K562 (cell line): ENCODE data around the gene PBOV1. TPM values are rescaled to one million over a fixed set of nuclear protein-coding genes. Genes with fewer than 3 reads are reported as not detected.
A peak's percentile ranks its signal among the peaks of the same experiment; 100 is the strongest.

ENCODE experiments used
- ATAC-seq: fragments of 200-7000 bp; cut with Tn5 transposase; 3 replicates; pipeline ENCODE4 v1.9.1; 2020; ENCODE audit warnings: moderate library complexity
- BruUV-seq: library from RNA; stranded (reverse); fragments of 400-500 nt; replicated peaks from 2 replicates; lab custom pipeline; 2021; lab: Mats Ljungman, UMichigan
- CTCF ChIA-PET: fragments of 300-600 bp; formaldehyde crosslinking; extraction: SDS; loops from one replicate; lab custom pipeline; 2021; ENCODE audit warnings: low intra/inter-chr PET ratio; lab: Yijun Ruan, JAX
- POLR2A ChIA-PET: fragments of 300-600, 350-650 bp; sonication (Branson Sonifier 250); formaldehyde crosslinking; extraction: SDS; loops from one replicate; lab custom pipeline; 2021; ENCODE audit warnings: antibody characterized with exemption, inconsistent platforms; lab: Yijun Ruan, JAX
- DNase-seq, 4 experiments: peaks; one replicate each; pipeline versions ENCODE4 v3.0.0 to v3.0.0-alpha.2; 2011 to 2018; ENCODE audit warnings: low spot score in 3 of 4, mixed read lengths in 3 of 4; ENCODE audit errors: extremely low read depth in 1 of 4
- FAIRE-seq: peaks from 2 replicates; lab custom pipeline; 2011; peaks lifted over from hg19 to GRCh38; lab: Jason Lieb, UNC
- H2AFZ ChIP-seq: 2 replicates; pipeline ENCODE4 v1.6.0; 2011; ENCODE audit warnings: low read depth, low read length, control low read depth, inconsistent platforms
- H3K27ac ChIP-seq: fragments of 200-600 bp; 3 replicates; pipeline ENCODE4 v1.8.0; 2011; ENCODE audit warnings: low read depth, mild to moderate bottlenecking, control low read depth, inconsistent platforms, low read length, moderate library complexity, mixed read lengths; ENCODE audit errors: extremely low read depth
- H3K27me3 ChIP-seq, 2 experiments: fragments of 300-600 bp in 1 of 2; 2 replicates in 1 of 2; 3 replicates in 1 of 2; pipeline versions ENCODE4 v1.6.0 to v1.8.0; 2011; ENCODE audit warnings: inconsistent platforms in 2 of 2, low read length in 2 of 2, mild to moderate bottlenecking in 1 of 2, mixed read lengths in 1 of 2, moderate library complexity in 1 of 2; ENCODE audit not compliant: control insufficient read depth in 2 of 2, insufficient read depth in 2 of 2
- H3K36me3 ChIP-seq: fragments of 300-600 bp; 3 replicates; pipeline ENCODE4 v1.8.0; 2011; ENCODE audit warnings: mild to moderate bottlenecking, low read length, inconsistent platforms; ENCODE audit not compliant: control insufficient read depth, insufficient read depth
- H3K4me1 ChIP-seq, 2 experiments: fragments of 200-600 bp in 1 of 2; replicated peaks in 1 of 2; 2 replicates in 1 of 2; 3 replicates in 1 of 2; pipeline versions ENCODE4 v1.5.1 to v1.8.0; 2011; ENCODE audit warnings: inconsistent platforms in 2 of 2, low read length in 2 of 2, mild to moderate bottlenecking in 1 of 2, mixed read lengths in 1 of 2, moderate library complexity in 1 of 2; ENCODE audit not compliant: control insufficient read depth in 2 of 2, insufficient read depth in 2 of 2
- H3K4me2 ChIP-seq: 2 replicates; pipeline ENCODE4 v1.6.1; 2011; ENCODE audit warnings: low read length, control low read depth, inconsistent platforms, mixed read lengths; ENCODE audit not compliant: insufficient read depth
- H3K4me3 ChIP-seq: fragments of 200-600 bp; sonication (generic), shearing (Covaris generic); 2 replicates; pipeline ENCODE4 v1.5.1; 2016; ENCODE audit warnings: control low read depth, inconsistent platforms
- H3K79me2 ChIP-seq: fragments of 200-600 bp; 3 replicates; pipeline ENCODE4 v1.8.0; 2011; ENCODE audit warnings: low read length, inconsistent platforms; ENCODE audit not compliant: control insufficient read depth, insufficient read depth
- H3K9ac ChIP-seq, 2 experiments: 2 replicates each; pipeline versions ENCODE4 v1.6.0 to v1.6.1; 2011; ENCODE audit warnings: low read depth in 2 of 2, low read length in 2 of 2, control low read depth in 1 of 2, inconsistent platforms in 1 of 2, mild to moderate bottlenecking in 1 of 2, mixed read lengths in 1 of 2; ENCODE audit not compliant: insufficient read depth in 1 of 2
- H3K9me1 ChIP-seq: one replicate; pipeline ENCODE4 v1.6.0; 2011; ENCODE audit warnings: inconsistent platforms, mild to moderate bottlenecking, low read length, moderate library complexity; ENCODE audit not compliant: control insufficient read depth, insufficient read depth
- H3K9me3 ChIP-seq: replicated peaks from 2 replicates; pipeline ENCODE4 v1.5.1; 2011; ENCODE audit warnings: low read depth, low read length, inconsistent platforms; ENCODE audit not compliant: control insufficient read depth, insufficient read depth
- H4K20me1 ChIP-seq: replicated peaks from 2 replicates; pipeline ENCODE4 v1.6.1; 2011; ENCODE audit warnings: low read length, inconsistent platforms, mixed read lengths; ENCODE audit not compliant: control insufficient read depth, insufficient read depth
- BRD9 ChIP-seq: fragments of 450-650 bp; IDR thresholded peaks from 2 replicates; pipeline ENCODE4 v1.6.1; 2018; ENCODE audit warnings: low read depth; ENCODE audit not compliant: partially characterized antibody
- CCNT2 ChIP-seq: IDR thresholded peaks from 2 replicates; pipeline ENCODE4 v1.6.1; 2011; ENCODE audit warnings: borderline replicate concordance, low read depth, mild to moderate bottlenecking, moderate library complexity, mixed read lengths, low read length; ENCODE audit not compliant: insufficient read length; ENCODE audit errors: extremely low read depth
- EP300 ChIP-seq: IDR thresholded peaks from 2 replicates; pipeline ENCODE4 v1.6.1; 2012; ENCODE audit warnings: low read length, improper control_type of control experiment
- ESRRB ChIP-seq: fragments of 250-450 bp; sonication (Bioruptor Pico); IDR thresholded peaks from 2 replicates; pipeline ENCODE4 v1.5.0; 2020; ENCODE audit warnings: mild to moderate bottlenecking, moderate library complexity, borderline replicate concordance
- FOXJ3 ChIP-seq: sonication (generic); formaldehyde crosslinking; IDR thresholded peaks from 2 replicates; pipeline ENCODE4 v1.4.0; 2020; ENCODE audit warnings: mild to moderate bottlenecking, missing genetic modification reagents
- MCM2 ChIP-seq: fragments of 450-650 bp; IDR thresholded peaks from 2 replicates; pipeline ENCODE4 v1.6.1; 2017; ENCODE audit warnings: low read depth, mild to moderate bottlenecking
- MED1 ChIP-seq: sonication (generic); formaldehyde crosslinking; IDR thresholded peaks from 2 replicates; pipeline ENCODE4 v1.8.1; 2023; ENCODE audit warnings: missing genetic modification reagents, borderline replicate concordance
- RBM25 ChIP-seq: fragments of 200-400 bp; formaldehyde crosslinking; IDR thresholded peaks from 2 replicates; pipeline ENCODE4 v1.6.1; 2018; ENCODE audit warnings: low read length, low read depth, moderate library complexity; ENCODE audit not compliant: severe bottlenecking
- SIN3A ChIP-seq, 2 experiments: fragments of 150-350 bp in 1 of 2; IDR thresholded peaks; 2 replicates each; pipeline ENCODE4 v1.6.1; 2011 to 2016; ENCODE audit warnings: borderline replicate concordance in 2 of 2, low read depth in 2 of 2, low read length in 2 of 2, mild to moderate bottlenecking in 2 of 2, moderate library complexity in 2 of 2; ENCODE audit not compliant: control insufficient read depth in 1 of 2
- SUPT5H ChIP-seq: fragments of 450-650 bp; IDR thresholded peaks from 2 replicates; pipeline ENCODE4 v1.6.1; 2016
- TEAD4 ChIP-seq, 2 experiments: sonication (generic) in 1 of 2; formaldehyde crosslinking in 1 of 2; IDR thresholded peaks; 2 replicates each; pipeline versions ENCODE4 v1.6.1 to v1.8.0; 2012 to 2022; ENCODE audit warnings: borderline replicate concordance in 1 of 2, inconsistent platforms in 1 of 2, low read length in 1 of 2, mild to moderate bottlenecking in 1 of 2, missing genetic modification reagents in 1 of 2
- XRCC4 ChIP-seq: IDR thresholded peaks from one replicate; pipeline ENCODE4 v1.6.1; 2011; ENCODE audit not compliant: insufficient read depth, insufficient read length; ENCODE audit errors: extremely low read depth
- ZBED1 ChIP-seq: IDR thresholded peaks from 2 replicates; pipeline ENCODE4 v1.6.1; 2014
- ZNF143 ChIP-seq: sonication (generic); formaldehyde crosslinking; IDR thresholded peaks from 2 replicates; pipeline ENCODE4 v1.9.0; 2022; ENCODE audit warnings: mild to moderate bottlenecking, missing genetic modification reagents
- WGBS: fragments of 100-300 bp; shearing (Covaris generic); methylation state at CpG from one replicate; pipeline ENCODE4 v1.1.6; 2016; ENCODE audit warnings: low coverage, mixed read lengths; ENCODE audit not compliant: insufficient coverage; ENCODE audit errors: missing lambda C conversion rate; 5-methylcytosine and 5-hydroxymethylcytosine counted together
- in situ Hi-C: fragments of 300-500 bp; cut with MboI; formaldehyde crosslinking; loops from 4 replicates; pipeline ENCODE4 v1.15.0; 2018; ENCODE audit warnings: inconsistent platforms, mixed read lengths
- intact Hi-C: fragments of 100-400 bp; cut with micrococcal nuclease; formaldehyde crosslinking; loops from 2 replicates; pipeline ENCODE4 v1.14.2; 2022
- polyA plus RNA-seq, 8 experiments: library from polyadenylated mRNA; depleted of rRNA in 4 of 8; stranded (reverse) in 5 of 8; unstranded in 3 of 8; fragments of >200 nt; fragmentation: Nextera tagmentation in 2 of 8; fragmentation: Illumina TruSeq in 1 of 8; extraction: Ambion mirVana in 2 of 8; extraction: Trizol in 1 of 8; gene quantifications; 2 replicates each; pipeline versions ENCODE4 v1.2.1 to v1.2.3, GENCODE V29; 2011 to 2014; ENCODE audit warnings: inconsistent platforms in 1 of 8, missing spikeins in 1 of 8
- total RNA-seq, 7 experiments: library from RNA; depleted of rRNA in 6 of 7; stranded (reverse); fragments of >200 nt in 6 of 7; fragmentation: Illumina TruSeq in 2 of 7; extraction: Trizol in 2 of 7; gene quantifications; 2 replicates each; pipeline versions ENCODE4 v1.2.1 to v1.2.3, GENCODE V29; 2011 to 2021; ENCODE audit warnings: low replicate concordance in 1 of 7

Gene PBOV1
- total and polyA plus RNA-seq, 9 of the 15 experiments (the other 6 are each of a cell fraction or from before 2014, with no cell fraction given), result not detected

DNA sequence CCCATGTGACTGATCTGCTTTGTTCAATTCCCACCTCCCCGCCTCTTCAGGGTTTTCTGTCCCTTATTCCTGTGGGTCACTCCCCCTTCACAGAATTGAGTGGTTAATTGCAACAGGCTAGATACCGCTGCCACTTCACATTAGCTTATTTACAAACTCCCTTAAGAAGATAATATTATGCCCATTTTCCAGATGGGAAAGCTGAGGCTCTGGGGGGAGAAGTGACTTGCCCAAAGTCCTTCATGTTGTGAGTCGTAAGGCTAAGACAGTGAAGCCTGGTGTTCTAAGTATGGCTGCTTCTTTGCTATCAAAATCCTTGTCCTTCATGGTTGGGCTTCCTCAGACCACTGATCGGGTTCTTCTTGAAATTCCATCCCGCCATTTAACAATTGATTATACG, 39.9 kb upstream of the PBOV1 start:
- no peak for ATAC-seq
- H3K9ac ChIP-seq, result no peak overlapping the region
- H4K20me1 ChIP-seq, result no peaks in the 10 kb centered on the region
- H3K4me1 ChIP-seq, result 0 out of 5 replicates have a peak, but pooled peaks cover 0 to 2% of the 10 kb centered on the region in 2 experiments
- peaks cover 20 to 32% of the 10 kb centered on the region in 2 experiments for H3K27me3 ChIP-seq
- H3K4me2 ChIP-seq, result no peak overlapping the region
- CTCF ChIA-PET, result no interaction called here
- WGBS, result 2% methylated on average over 6 of the region's 6 CpGs
- H2AFZ ChIP-seq, result no peak overlapping the region
- TF ChIP-seq XRCC4 (no peak), ESRRB (CRISPR knock-in tag) (no peak), RBM25 (peak; percentile 71), FOXJ3 (CRISPR knock-in tag) (no peak)
- TF ChIP-seq, all 486 proteins: peak for 1
- H3K36me3 ChIP-seq, result no peaks in the 10 kb centered on the region
- no peaks in the 10 kb centered on the region for H3K9me3 ChIP-seq
- FAIRE-seq (no peak), DNase-seq (no peak)
- no peaks in the 10 kb centered on the region for H3K79me2 ChIP-seq
- no peaks in the 10 kb centered on the region for H3K9me1 ChIP-seq
- in situ Hi-C loops, result no loop called here
- no peak overlapping the region for H3K27ac ChIP-seq
- intact Hi-C loops, result no loop called here
- no TSS peak for BruUV-seq
- H3K4me3 ChIP-seq, result no peak overlapping the region
- POLR2A ChIA-PET, result interaction anchor here (0.6 kb wide), 1 partner anchor 9 kb away, joined by 4 read pairs; no protein-coding TSS in a partner anchor

DNA sequence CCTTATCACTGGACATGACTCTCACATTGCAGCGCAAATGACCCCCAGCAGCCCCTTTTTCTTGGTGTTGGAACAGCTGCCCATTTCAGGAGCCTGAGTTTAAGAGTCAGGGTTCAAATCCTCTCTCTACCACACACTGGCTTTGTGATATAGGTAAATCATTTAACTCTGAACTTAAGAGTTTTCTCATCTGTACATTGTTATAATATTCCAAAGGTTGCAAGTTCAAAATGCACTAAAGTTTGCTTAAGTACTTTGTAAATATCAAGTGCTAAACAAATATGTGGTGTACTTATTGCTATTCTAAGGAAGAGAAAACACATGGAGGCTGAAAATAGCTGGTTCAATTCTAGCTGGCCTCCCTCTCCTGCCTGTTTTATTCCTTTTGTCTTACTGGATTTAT, 39.3 kb upstream of the PBOV1 start:
- Histone ChIP-seq H3K4me3 (no peak overlapping the region), H3K27ac (no peak overlapping the region), H3K79me2 (no peaks in the 10 kb centered on the region), H3K9me1 (no peaks in the 10 kb centered on the region), H4K20me1 (no peaks in the 10 kb centered on the region), H2AFZ (no peak overlapping the region), H3K9ac (no peak overlapping the region), H3K4me2 (no peak overlapping the region), H3K9me3 (no peaks in the 10 kb centered on the region), H3K27me3 (peaks cover 15 to 26% of the 10 kb centered on the region in 2 experiments), H3K36me3 (no peaks in the 10 kb centered on the region), H3K4me1 (0 out of 5 replicates have a peak, but pooled peaks cover 0 to 2% of the 10 kb centered on the region in 2 experiments)
- in situ Hi-C loops (no loop called here), intact Hi-C loops (no loop called here)
- ATAC-seq (no peak), DNase-seq (no peak), FAIRE-seq (no peak)
- BruUV-seq, result no TSS peak
- WGBS, result 0% methylated on average over 1 of the region's 1 CpG
- ChIA-PET POLR2A (interaction anchor here (0.6 kb wide), 1 partner anchor 11 kb away, joined by 3 read pairs; no protein-coding TSS in a partner anchor), CTCF (no interaction called here)
- TF ChIP-seq ZBED1, result no peak
- no peak for TF ChIP-seq ZNF143 (CRISPR knock-in tag)
- TF ChIP-seq CCNT2, result no peak
- TF ChIP-seq BRD9, result no peak
- TF ChIP-seq TEAD4 (IDR thresholded peaks at IDR 0.05; ENCODE audit: low read length), result no peak
- TF ChIP-seq TEAD4 (CRISPR knock-in tag; IDR thresholded peaks at IDR 0.05; ENCODE audit: borderline replicate concordance), result no peak
- TF ChIP-seq SUPT5H, result no peak
- no peak for TF ChIP-seq MCM2
- no peak for TF ChIP-seq MED1 (CRISPR knock-in tag)
- no peak for TF ChIP-seq EP300
- TF ChIP-seq SIN3A (IDR thresholded peaks at IDR 0.05; ENCODE audit: borderline replicate concordance in 2 of 2, control insufficient read depth in 1 of 2, low read depth in 2 of 2, low read length in 2 of 2), result no peak
